ENCODE data around the gene CCDC191. TPM values are rescaled to one million over a fixed set of nuclear protein-coding genes. Genes with fewer than 3 reads are reported as not detected.

The CCDC191 gene
- total RNA-seq, 6 experiments from 2014 or later: 0.83 to 1.5 (median 1.2) TPM

- no peak overlapping the region for H3K27ac Mint-ChIP-seq
- TF ChIP-seq CTCF (IDR thresholded peaks at IDR 0.05): no peak
- H3K9me3 Mint-ChIP-seq: no peaks in the 10 kb centered on the region
- no peak overlapping the region for H3K4me3 Mint-ChIP-seq
- H3K36me3 Mint-ChIP-seq (ENCODE audit: low read depth): no peaks in the 10 kb centered on the region
- H3K27me3 Mint-ChIP-seq (ENCODE audit: insufficient read depth): no peaks in the 10 kb centered on the region
- peaks cover 8% of the 10 kb centered on the region for H3K4me1 Mint-ChIP-seq (ENCODE audit: low read depth)
- no peak for DNase-seq
These were observed 30.9 kb downstream of the CCDC191 start for GRCh38 chr3:114025451-114025850.

GRCh38 chr3:114022145-114022802 is 34.1 kb downstream of the CCDC191 start:
- Mint-ChIP-seq H3K27me3 (ENCODE audit: insufficient read depth) (no peaks in the 10 kb centered on the region), H3K27ac (no peak overlapping the region), H3K9me3 (no peaks in the 10 kb centered on the region), H3K4me1 (ENCODE audit: low read depth) (peaks cover 8% of the 10 kb centered on the region), H3K4me3 (no peak overlapping the region), H3K36me3 (ENCODE audit: low read depth) (no peaks in the 10 kb centered on the region)
- peak; percentile 1 for DNase-seq
- TF ChIP-seq CTCF (IDR thresholded peaks at IDR 0.05): no peak

- Mint-ChIP-seq H3K27ac (no peak overlapping the region), H3K27me3 (ENCODE audit: insufficient read depth) (no peaks in the 10 kb centered on the region), H3K36me3 (ENCODE audit: low read depth) (no peaks in the 10 kb centered on the region), H3K9me3 (no peaks in the 10 kb centered on the region), H3K4me1 (ENCODE audit: low read depth) (peaks cover 8% of the 10 kb centered on the region), H3K4me3 (no peak overlapping the region)
- DNase-seq: no peak
- TF ChIP-seq CTCF (IDR thresholded peaks at IDR 0.05): no peak
These were observed 35.4 kb downstream of the CCDC191 start for GRCh38 chr3:114020907-114021306.

- TF ChIP-seq CTCF (IDR thresholded peaks at IDR 0.05): no peak
- Mint-ChIP-seq H3K9me3 (no peaks in the 10 kb centered on the region), H3K27ac (no peak overlapping the region), H3K4me1 (ENCODE audit: low read depth) (peaks cover 8% of the 10 kb centered on the region), H3K4me3 (no peak overlapping the region), H3K27me3 (ENCODE audit: insufficient read depth) (no peaks in the 10 kb centered on the region), H3K36me3 (ENCODE audit: low read depth) (no peaks in the 10 kb centered on the region)
- no peak for DNase-seq
These were observed 36.8 kb downstream of the CCDC191 start for GRCh38 chr3:114019486-114019885.

- Mint-ChIP-seq H3K27me3 (ENCODE audit: insufficient read depth) (no peaks in the 10 kb centered on the region), H3K36me3 (ENCODE audit: low read depth) (no peaks in the 10 kb centered on the region), H3K4me1 (ENCODE audit: low read depth) (no peaks in the 10 kb centered on the region), H3K4me3 (no peak overlapping the region), H3K9me3 (no peaks in the 10 kb centered on the region), H3K27ac (no peak overlapping the region)
- DNase-seq: no peak
- no peak for TF ChIP-seq CTCF (IDR thresholded peaks at IDR 0.05)
These were observed 42.1 kb downstream of the CCDC191 start for GRCh38 chr3:114014211-114014610.
